Activated CD8-positive, alpha-beta memory T cell treated with anti-CD3 and anti-CD28 coated beads for 24 hours (primary cell): ENCODE data around the gene GRIP1.

ENCODE experiments used
- DNase-seq: peaks from one replicate; pipeline ENCODE4 v3.0.0-alpha.2; 2020

GRIP1 gene

GRCh38 chr12:66693901-66694513 lies 15.1 kb upstream of the GRIP1 start:
- no peak for DNase-seq

- no peak for DNase-seq
Observed at GRCh38 chr12:66692986-66693385, 14.1 kb upstream of the GRIP1 start.

- no peak for DNase-seq
Observed at GRCh38 chr12:66692170-66692569, 13.3 kb upstream of the GRIP1 start.

GRCh38 chr12:66688846-66689439 lies 10.1 kb upstream of the GRIP1 start:
- no peak for DNase-seq

GRCh38 chr12:66684222-66684621 lies 5.3 kb upstream of the GRIP1 start:
- no peak for DNase-seq

- DNase-seq: no peak
Observed at GRCh38 chr12:66683822-66684221, 4.9 kb upstream of the GRIP1 start.

GRCh38 chr12:66683073-66683472 lies 4.2 kb upstream of the GRIP1 start:
- DNase-seq: no peak

GRCh38 chr12:66679461-66680084 lies 697 bp upstream of the GRIP1 start:
- DNase-seq: no peak

- DNase-seq: no peak
Observed at GRCh38 chr12:66676241-66676640, 2.6 kb downstream of the GRIP1 start.

GRCh38 chr12:66674495-66675122 lies 4.3 kb downstream of the GRIP1 start:
- no peak for DNase-seq

- no peak for DNase-seq
Observed at GRCh38 chr12:66669541-66669940, 9.3 kb downstream of the GRIP1 start.

GRCh38 chr12:66668311-66668710 lies 10.6 kb downstream of the GRIP1 start:
- DNase-seq: no peak

- DNase-seq: no peak
Observed at GRCh38 chr12:66667906-66668305, 11.0 kb downstream of the GRIP1 start.

GRCh38 chr12:66666481-66666880 lies 12.4 kb downstream of the GRIP1 start:
- DNase-seq: no peak

- no peak for DNase-seq
Observed at GRCh38 chr12:66665435-66665985, 13.4 kb downstream of the GRIP1 start.

GRCh38 chr12:66664076-66664475 lies 14.8 kb downstream of the GRIP1 start:
- DNase-seq: no peak

- no peak for DNase-seq
Observed at GRCh38 chr12:66663611-66664010, 15.3 kb downstream of the GRIP1 start.

GRCh38 chr12:66662729-66663128 lies 16.1 kb downstream of the GRIP1 start:
- DNase-seq: no peak

- DNase-seq: no peak
Observed at GRCh38 chr12:66662179-66662578, 16.7 kb downstream of the GRIP1 start.

- DNase-seq: no peak
Observed at GRCh38 chr12:66661357-66661756, 17.5 kb downstream of the GRIP1 start.

GRCh38 chr12:66653796-66654195 lies 25.1 kb downstream of the GRIP1 start:
- no peak for DNase-seq

- DNase-seq: no peak
Observed at GRCh38 chr12:66648033-66648735, 30.7 kb downstream of the GRIP1 start.

- no peak for DNase-seq
Observed at GRCh38 chr12:66647034-66647691, 31.7 kb downstream of the GRIP1 start.
